Osteoblast (primary cell): Measurements from ENCODE around the gene ZNF585A. TPM values are rescaled to one million over a fixed set of nuclear protein-coding genes. Genes with fewer than 3 reads are reported as not detected.
A peak's percentile ranks its signal among the peaks of the same experiment; 100 is the strongest.

Experiments used
- DNase-seq: peaks from one replicate; pipeline ENCODE4 v3.0.0; 2011; ENCODE audit warnings: low spot score, mixed read lengths; ENCODE audit not compliant: insufficient read length; ENCODE audit errors: missing footprints
- H2AFZ ChIP-seq: 2 replicates; pipeline ENCODE4 v1.6.0; 2011; ENCODE audit warnings: mild to moderate bottlenecking, low read length
- H3K27ac ChIP-seq: 2 replicates; pipeline ENCODE4 v1.5.1; 2011; ENCODE audit warnings: mild to moderate bottlenecking, low read depth, low read length, moderate library complexity
- H3K27me3 ChIP-seq: 2 replicates; pipeline ENCODE4 v1.6.0; 2012; ENCODE audit warnings: mild to moderate bottlenecking, control low read depth, inconsistent platforms, low read length, moderate library complexity; ENCODE audit not compliant: insufficient read depth
- H3K36me3 ChIP-seq: 2 replicates; pipeline ENCODE4 v1.5.1; 2011; ENCODE audit warnings: mild to moderate bottlenecking, low read length, control low read depth, moderate library complexity; ENCODE audit not compliant: insufficient read depth
- H3K4me1 ChIP-seq: 2 replicates; pipeline ENCODE4 v1.5.1; 2011; ENCODE audit warnings: mild to moderate bottlenecking, low read length, control low read depth, moderate library complexity; ENCODE audit not compliant: insufficient read depth
- H3K4me2 ChIP-seq: 2 replicates; pipeline ENCODE4 v1.6.0; 2011; ENCODE audit warnings: mild to moderate bottlenecking, low read length; ENCODE audit not compliant: insufficient read depth
- H3K4me3 ChIP-seq: fragments of 200-600 bp; sonication (generic); 3 replicates; pipeline ENCODE4 v1.5.1; 2012; ENCODE audit warnings: mild to moderate bottlenecking, low read length, inconsistent platforms; ENCODE audit not compliant: insufficient read depth
- H3K79me2 ChIP-seq: 2 replicates; pipeline ENCODE4 v1.6.0; 2012; ENCODE audit warnings: mild to moderate bottlenecking, low read length, control low read depth, inconsistent platforms; ENCODE audit not compliant: insufficient read depth
- H3K9me3 ChIP-seq: 2 replicates; pipeline ENCODE4 v1.5.1; 2011; ENCODE audit warnings: low read depth, low read length, control low read depth
- H4K20me1 ChIP-seq: 2 replicates; pipeline ENCODE4 v1.6.0; 2012; ENCODE audit warnings: mild to moderate bottlenecking, low read length, control low read depth; ENCODE audit not compliant: insufficient read depth
- total RNA-seq: library from RNA; depleted of rRNA; stranded (reverse); fragments of >200 nt; gene quantifications from 2 replicates; pipeline ENCODE4 v1.2.3, GENCODE V29; 2012
- TF ChIP-seq, protein P1 (sequence below): IDR thresholded peaks from 2 replicates; pipeline ENCODE4 v1.5.1; 2011; ENCODE audit warnings: mild to moderate bottlenecking, low read depth, low read length, moderate library complexity; ENCODE audit errors: extremely low read depth

The ZNF585A gene
- 9.8 and 10.9 TPM in 2 replicates for total RNA-seq

DNA sequence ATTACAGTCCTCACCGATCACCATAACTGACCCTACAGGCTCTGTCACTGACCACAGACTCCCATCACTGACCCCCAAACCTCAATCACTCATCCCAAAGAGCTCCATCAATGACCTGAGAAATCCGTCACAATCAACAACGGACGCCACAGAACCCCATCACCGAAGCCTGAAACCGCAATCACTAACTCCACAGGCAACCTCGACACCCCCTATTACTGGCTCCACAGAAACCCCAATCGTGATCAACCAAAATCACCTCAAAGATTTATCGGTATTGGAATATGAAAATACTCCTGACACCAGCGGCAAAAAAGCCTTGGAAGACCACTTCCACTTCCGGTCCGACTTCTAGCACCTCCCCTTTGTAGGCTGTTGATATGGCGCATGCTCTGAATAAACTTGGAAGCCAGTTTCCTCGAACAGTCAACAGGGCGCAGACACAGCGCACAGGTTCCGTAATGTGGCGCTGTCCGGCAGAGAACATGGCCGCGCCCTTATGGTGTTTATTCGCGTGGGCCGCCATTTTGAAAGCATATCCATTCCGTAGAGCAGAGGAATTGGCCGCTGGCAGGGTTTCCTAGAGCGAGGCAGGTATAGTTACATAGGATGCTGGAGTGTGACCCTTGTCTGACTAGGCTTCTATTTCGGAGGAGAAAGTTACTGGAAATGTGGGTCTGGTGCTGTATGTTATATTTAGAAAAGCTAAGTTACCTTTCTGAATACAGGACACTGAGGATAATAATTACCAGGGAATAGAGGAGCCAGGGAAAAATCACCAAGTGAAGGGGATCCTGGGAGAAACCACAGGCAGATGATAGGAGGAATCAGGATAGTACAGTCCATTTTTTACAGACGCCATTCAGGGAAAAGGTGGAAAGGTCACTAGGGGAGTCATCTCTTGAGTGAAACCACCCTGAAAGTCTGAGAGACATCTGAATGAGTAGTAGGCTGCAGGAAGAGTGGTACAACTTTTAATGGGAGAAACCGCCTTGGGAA is at the start of gene ZNF585A:
Gene ZNF585A (minus strand): TSS at position 328 of the 999 bp plus-strand sequence. CDS start 2,785 bp downstream, outside the sequence.
- Histone ChIP-seq H3K4me2 (peak within 1 kb of the TSS; percentile 89), H4K20me1 (no peaks in the 10 kb centered on the region), H3K27me3 (no peaks in the 10 kb centered on the region), H3K79me2 (peaks cover 2% of the 10 kb centered on the region), H3K27ac (peak within 1 kb of the TSS; percentile 69), H3K4me3 (peak within 1 kb of the TSS; percentile 97), H2AFZ (peak within 1 kb of the TSS; percentile 100), H3K36me3 (peaks cover 22% of the 10 kb centered on the region), H3K4me1 (peaks cover 4% of the 10 kb centered on the region), H3K9me3 (no peaks in the 10 kb centered on the region)
- peak; percentile 80 for DNase-seq
- TF ChIP-seq, protein P1, sequence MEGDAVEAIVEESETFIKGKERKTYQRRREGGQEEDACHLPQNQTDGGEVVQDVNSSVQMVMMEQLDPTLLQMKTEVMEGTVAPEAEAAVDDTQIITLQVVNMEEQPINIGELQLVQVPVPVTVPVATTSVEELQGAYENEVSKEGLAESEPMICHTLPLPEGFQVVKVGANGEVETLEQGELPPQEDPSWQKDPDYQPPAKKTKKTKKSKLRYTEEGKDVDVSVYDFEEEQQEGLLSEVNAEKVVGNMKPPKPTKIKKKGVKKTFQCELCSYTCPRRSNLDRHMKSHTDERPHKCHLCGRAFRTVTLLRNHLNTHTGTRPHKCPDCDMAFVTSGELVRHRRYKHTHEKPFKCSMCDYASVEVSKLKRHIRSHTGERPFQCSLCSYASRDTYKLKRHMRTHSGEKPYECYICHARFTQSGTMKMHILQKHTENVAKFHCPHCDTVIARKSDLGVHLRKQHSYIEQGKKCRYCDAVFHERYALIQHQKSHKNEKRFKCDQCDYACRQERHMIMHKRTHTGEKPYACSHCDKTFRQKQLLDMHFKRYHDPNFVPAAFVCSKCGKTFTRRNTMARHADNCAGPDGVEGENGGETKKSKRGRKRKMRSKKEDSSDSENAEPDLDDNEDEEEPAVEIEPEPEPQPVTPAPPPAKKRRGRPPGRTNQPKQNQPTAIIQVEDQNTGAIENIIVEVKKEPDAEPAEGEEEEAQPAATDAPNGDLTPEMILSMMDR, result peak; percentile 25

DNA sequence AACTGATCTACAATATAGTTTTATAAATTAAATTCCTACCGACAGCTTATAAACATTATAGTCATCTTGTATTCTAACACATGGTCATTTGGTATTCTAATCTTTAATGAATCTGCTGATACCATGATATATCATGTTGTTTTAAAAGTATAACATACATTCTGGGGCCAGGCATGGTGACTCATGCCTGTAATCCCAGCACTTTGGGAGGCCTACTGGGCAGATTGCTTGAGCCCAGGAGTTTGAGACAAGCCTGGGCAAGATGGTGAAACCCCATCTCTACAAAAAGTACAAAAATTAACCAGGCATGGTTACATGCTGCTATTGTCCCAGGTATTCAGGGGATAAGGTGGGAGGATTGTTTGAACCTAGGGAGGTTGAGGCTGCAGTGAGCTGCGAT is 48.6 kb upstream of the ZNF585A start:
- no peaks in the 10 kb centered on the region for H4K20me1 ChIP-seq
- DNase-seq, result no peak
- no peak overlapping the region for H3K27ac ChIP-seq
- peaks cover 18% of the 10 kb centered on the region for H3K36me3 ChIP-seq
- peaks cover 4% of the 10 kb centered on the region for H3K4me1 ChIP-seq
- no peaks in the 10 kb centered on the region for H3K9me3 ChIP-seq
- H3K79me2 ChIP-seq, result peaks cover 35% of the 10 kb centered on the region
- no peak overlapping the region for H3K4me2 ChIP-seq
- no peaks in the 10 kb centered on the region for H3K27me3 ChIP-seq
- TF ChIP-seq, protein P1, result no peak
- no peak overlapping the region for H3K4me3 ChIP-seq
- no peak overlapping the region for H2AFZ ChIP-seq

DNA sequence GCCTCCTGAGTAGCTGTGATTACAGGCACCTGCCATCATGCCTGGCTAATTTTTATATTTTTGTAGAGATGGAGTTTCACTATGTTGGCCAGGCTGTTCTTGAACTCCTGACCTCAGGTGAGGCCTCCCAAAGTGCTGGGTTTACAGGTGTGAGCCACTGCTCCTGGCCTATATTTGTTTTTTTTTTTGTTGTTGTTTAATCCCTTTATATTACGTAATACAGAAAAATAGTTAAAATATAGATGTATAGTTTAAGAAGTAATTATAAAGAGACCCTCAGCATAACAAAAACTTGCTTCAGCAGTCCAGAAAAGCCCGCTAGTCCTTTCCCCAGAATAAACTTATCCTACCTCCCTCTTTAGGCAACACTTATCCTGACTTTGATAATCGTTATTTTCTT is 47.9 kb upstream of the ZNF585A start:
- Histone ChIP-seq H2AFZ (no peak overlapping the region), H3K4me3 (no peak overlapping the region), H3K4me2 (no peak overlapping the region), H3K27ac (no peak overlapping the region), H3K9me3 (no peaks in the 10 kb centered on the region), H4K20me1 (no peaks in the 10 kb centered on the region), H3K4me1 (peaks cover 4% of the 10 kb centered on the region), H3K27me3 (no peaks in the 10 kb centered on the region), H3K79me2 (peaks cover 35% of the 10 kb centered on the region), H3K36me3 (peaks cover 12% of the 10 kb centered on the region)
- TF ChIP-seq, protein P1, result no peak
- no peak for DNase-seq

DNA sequence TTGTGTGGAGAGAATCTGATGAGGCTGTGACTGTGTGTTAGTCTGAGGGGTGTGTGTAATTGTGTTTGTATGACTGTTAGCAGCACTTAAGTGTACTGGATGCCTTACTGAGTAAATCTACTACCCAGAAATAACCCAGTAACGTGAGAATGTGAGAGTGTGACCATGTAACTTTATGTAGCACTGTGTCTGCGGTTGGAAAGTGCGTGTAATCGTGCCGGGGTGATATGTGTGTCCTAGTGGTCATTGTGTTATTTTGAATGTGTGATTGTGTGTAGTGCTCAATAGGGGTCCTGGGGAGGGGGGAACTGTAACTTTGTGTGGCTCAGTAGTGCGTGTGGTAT is 46.1 kb upstream of the ZNF585A start:
- Histone ChIP-seq H3K9me3 (no peaks in the 10 kb centered on the region), H3K4me2 (peak overlapping the region; percentile 97), H3K36me3 (peaks cover 9% of the 10 kb centered on the region), H4K20me1 (no peaks in the 10 kb centered on the region), H3K79me2 (peaks cover 35% of the 10 kb centered on the region), H3K27ac (peak overlapping the region; percentile 76), H3K4me3 (peak overlapping the region; percentile 98), H3K27me3 (no peaks in the 10 kb centered on the region), H2AFZ (peak overlapping the region; percentile 100), H3K4me1 (peaks cover 4% of the 10 kb centered on the region)
- peak; percentile 67 for DNase-seq
- TF ChIP-seq, protein P1, result no peak
